Thyroid gland (tissue), 4 donors: ENCODE data around the gene SLC35A4. TPM values are rescaled to one million over a fixed set of nuclear protein-coding genes. Genes with fewer than 3 reads are reported as not detected.

Experiments used
- DNase-seq, 2 donors: peaks; one replicate each; pipeline ENCODE4 v3.0.0-alpha.2; 2019
- H3K27ac ChIP-seq, 3 donors: fragments of 200-600 bp; sonication (generic); 1 replicate in 2 of 3; 2 replicates in 1 of 3; pipeline ENCODE4 v1.5.1; 2016 to 2019; ENCODE audit warnings: mild to moderate bottlenecking in 1 of 3, moderate library complexity in 1 of 3
- H3K27me3 ChIP-seq: fragments of 200-600 bp; sonication (generic); one replicate; pipeline ENCODE4 v1.5.1; 2019
- H3K36me3 ChIP-seq, 2 donors: fragments of 200-600 bp; sonication (generic); one replicate each; pipeline ENCODE4 v1.5.1; 2016 to 2019
- H3K4me1 ChIP-seq, 2 donors: fragments of 200-600 bp; sonication (generic); one replicate each; pipeline ENCODE4 v1.5.1; 2017 to 2019
- H3K4me3 ChIP-seq, 3 donors: fragments of 200-600 bp; sonication (generic); replicated peaks in 1 of 3; 1 replicate in 2 of 3; 2 replicates in 1 of 3; pipeline ENCODE4 v1.5.1; 2016; ENCODE audit warnings: mild to moderate bottlenecking in 1 of 3
- H3K9me3 ChIP-seq: fragments of 200-600 bp; sonication (generic); one replicate; pipeline ENCODE4 v1.5.1; 2017
- POLR2A ChIP-seq, 2 donors: fragments of 450-650 bp; IDR thresholded peaks; one replicate each; pipeline ENCODE4 v1.6.1; 2017; ENCODE audit warnings: antibody characterized with exemption in 2 of 2, mild to moderate bottlenecking in 2 of 2, moderate library complexity in 1 of 2
- WGBS, 2 donors: methylation state at CpG; one replicate each; pipeline ENCODE4 v1.1.5; 2017; 5-methylcytosine and 5-hydroxymethylcytosine counted together
- intact Hi-C: fragments of 100-400 bp; cut with DNase I; formaldehyde crosslinking; loops from one replicate; pipeline ENCODE4 v1.15.1; 2023
- total RNA-seq, 4 donors: library from RNA; depleted of rRNA; stranded (reverse); fragments of >200 nt; gene quantifications; one replicate each; pipeline ENCODE4 v1.2.3, GENCODE V29; 2016
- TF ChIP-seq, protein P1 (sequence below), 6 experiments: fragments of 200-600 bp in 3 of 6; fragments of 450-650 bp in 3 of 6; sonication (generic) in 3 of 6; IDR thresholded peaks; one replicate each; pipeline ENCODE4 v1.5.1; 2016 to 2019; ENCODE audit warnings: antibody characterized with exemption in 6 of 6, mild to moderate bottlenecking in 2 of 6, inconsistent platforms in 1 of 6, moderate library complexity in 1 of 6

SLC35A4 gene
- total RNA-seq, 4 donors from 2014 or later: 64.2 to 114 (median 74.0) TPM

DNA sequence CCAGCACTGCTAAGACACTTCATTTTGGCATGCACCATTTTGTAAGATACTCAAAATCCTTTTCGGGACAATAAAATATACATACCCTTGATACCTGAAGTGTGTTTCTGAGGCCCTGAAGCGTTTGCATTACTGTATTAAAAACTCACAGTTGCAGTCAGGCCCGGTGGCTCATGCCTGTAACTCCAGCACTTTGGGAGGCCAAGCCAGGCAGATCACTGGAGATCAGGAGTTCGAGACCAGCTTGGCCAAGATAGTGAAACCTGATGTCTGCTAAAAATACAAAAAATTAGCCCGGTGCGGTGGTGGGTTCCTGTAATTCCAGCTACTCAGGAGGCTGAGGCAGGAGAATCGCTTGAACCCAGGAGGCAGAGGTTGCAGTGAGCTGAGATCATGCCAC is 19.6 kb upstream of the SLC35A4 start:
- 97 to 98% methylated on average over 7 of the region's 7 CpGs for WGBS, 2 donors
- Histone ChIP-seq H3K27me3 (no peaks in the 10 kb centered on the region), H3K4me3 (no peak overlapping the region), H3K27ac (no peak overlapping the region), H3K36me3 (peaks cover 12 to 21% of the 10 kb centered on the region in 2 donors), H3K4me1 (peaks cover 23 to 30% of the 10 kb centered on the region in 2 donors), H3K9me3 (no peaks in the 10 kb centered on the region)
- TF ChIP-seq POLR2A (IDR thresholded peaks at IDR 0.05): no peak
- TF ChIP-seq, protein P1, sequence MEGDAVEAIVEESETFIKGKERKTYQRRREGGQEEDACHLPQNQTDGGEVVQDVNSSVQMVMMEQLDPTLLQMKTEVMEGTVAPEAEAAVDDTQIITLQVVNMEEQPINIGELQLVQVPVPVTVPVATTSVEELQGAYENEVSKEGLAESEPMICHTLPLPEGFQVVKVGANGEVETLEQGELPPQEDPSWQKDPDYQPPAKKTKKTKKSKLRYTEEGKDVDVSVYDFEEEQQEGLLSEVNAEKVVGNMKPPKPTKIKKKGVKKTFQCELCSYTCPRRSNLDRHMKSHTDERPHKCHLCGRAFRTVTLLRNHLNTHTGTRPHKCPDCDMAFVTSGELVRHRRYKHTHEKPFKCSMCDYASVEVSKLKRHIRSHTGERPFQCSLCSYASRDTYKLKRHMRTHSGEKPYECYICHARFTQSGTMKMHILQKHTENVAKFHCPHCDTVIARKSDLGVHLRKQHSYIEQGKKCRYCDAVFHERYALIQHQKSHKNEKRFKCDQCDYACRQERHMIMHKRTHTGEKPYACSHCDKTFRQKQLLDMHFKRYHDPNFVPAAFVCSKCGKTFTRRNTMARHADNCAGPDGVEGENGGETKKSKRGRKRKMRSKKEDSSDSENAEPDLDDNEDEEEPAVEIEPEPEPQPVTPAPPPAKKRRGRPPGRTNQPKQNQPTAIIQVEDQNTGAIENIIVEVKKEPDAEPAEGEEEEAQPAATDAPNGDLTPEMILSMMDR (IDR thresholded peaks at IDR 0.05): no peak
- no peak for DNase-seq
- intact Hi-C loops: loop anchor here (5.0 kb wide), 1 partner anchor 102 kb away; the partner anchor contains the start of genes IK and NDUFA2

DNA sequence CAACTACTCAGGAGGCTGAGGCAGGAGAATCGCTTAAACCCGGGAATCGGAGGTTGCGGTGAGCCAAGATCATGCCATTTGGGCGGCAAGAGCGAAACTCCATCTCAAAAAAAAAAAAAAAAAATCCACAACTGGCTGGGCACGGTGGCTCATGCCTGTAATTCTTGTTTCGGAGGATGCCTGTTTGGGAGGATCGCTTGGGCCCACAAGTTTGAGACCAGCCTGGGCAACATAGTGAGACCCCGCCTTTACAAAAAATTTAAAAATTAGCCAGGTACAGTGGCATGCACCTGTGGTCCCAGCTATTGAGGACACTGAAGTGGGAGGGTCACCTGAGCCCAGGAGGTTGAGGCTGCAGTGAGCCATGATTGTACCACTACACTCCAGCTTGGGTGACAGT is 19.0 kb upstream of the SLC35A4 start:
- intact Hi-C loops: loop anchor here (5.0 kb wide), 1 partner anchor 102 kb away; the partner anchor contains the start of genes IK and NDUFA2
- WGBS, 2 donors: 94 to 98% methylated on average over 10 of the region's 10 CpGs

DNA sequence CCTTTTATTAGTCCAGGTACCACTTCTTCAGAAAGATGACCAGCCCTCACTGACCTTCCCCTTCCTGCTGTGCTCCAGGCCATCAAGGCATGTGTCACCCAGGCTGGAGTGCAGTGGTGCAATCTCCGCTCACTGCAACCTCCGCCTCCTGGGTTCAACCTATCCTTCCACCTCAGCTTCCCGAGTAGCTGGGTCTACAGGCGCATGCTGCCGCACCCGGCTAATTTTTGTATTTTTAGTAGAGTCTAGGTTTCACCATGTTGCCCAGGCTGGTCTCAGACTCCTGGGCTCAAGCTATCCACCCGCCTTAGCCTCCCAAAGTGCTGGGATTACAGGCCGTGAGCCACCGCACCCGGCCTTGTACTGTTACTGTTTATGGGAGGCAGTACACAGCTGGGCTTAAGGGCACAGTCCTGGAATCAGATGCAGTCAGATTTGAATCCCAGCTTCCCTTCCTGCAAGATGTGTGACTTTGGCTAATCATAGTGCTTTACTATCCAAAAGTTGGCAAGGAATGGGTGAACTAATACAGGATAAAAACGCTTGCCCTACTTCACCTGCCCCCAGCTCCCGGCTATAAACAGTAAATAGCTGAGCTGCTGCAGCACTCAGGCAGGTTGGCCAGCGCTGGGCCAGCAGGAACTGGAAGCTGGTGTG is 17.6 kb upstream of the SLC35A4 start:
- WGBS, 2 donors: 43 to 53% methylated on average over 13 of the region's 13 CpGs

More for the DNA sequence above, 19.0 kb upstream of the SLC35A4 start:
- DNase-seq: no peak
- no peaks in the 10 kb centered on the region for H3K27me3 ChIP-seq
- H3K4me1 ChIP-seq: peaks cover 23 to 30% of the 10 kb centered on the region in 2 donors
- H3K4me3 ChIP-seq: no peak overlapping the region
- no peak overlapping the region for H3K27ac ChIP-seq
- peaks cover 18 to 22% of the 10 kb centered on the region in 2 donors for H3K36me3 ChIP-seq
- no peak for TF ChIP-seq POLR2A (IDR thresholded peaks at IDR 0.05)
- TF ChIP-seq, protein P1 (IDR thresholded peaks at IDR 0.05): no peak
- no peaks in the 10 kb centered on the region for H3K9me3 ChIP-seq

DNA sequence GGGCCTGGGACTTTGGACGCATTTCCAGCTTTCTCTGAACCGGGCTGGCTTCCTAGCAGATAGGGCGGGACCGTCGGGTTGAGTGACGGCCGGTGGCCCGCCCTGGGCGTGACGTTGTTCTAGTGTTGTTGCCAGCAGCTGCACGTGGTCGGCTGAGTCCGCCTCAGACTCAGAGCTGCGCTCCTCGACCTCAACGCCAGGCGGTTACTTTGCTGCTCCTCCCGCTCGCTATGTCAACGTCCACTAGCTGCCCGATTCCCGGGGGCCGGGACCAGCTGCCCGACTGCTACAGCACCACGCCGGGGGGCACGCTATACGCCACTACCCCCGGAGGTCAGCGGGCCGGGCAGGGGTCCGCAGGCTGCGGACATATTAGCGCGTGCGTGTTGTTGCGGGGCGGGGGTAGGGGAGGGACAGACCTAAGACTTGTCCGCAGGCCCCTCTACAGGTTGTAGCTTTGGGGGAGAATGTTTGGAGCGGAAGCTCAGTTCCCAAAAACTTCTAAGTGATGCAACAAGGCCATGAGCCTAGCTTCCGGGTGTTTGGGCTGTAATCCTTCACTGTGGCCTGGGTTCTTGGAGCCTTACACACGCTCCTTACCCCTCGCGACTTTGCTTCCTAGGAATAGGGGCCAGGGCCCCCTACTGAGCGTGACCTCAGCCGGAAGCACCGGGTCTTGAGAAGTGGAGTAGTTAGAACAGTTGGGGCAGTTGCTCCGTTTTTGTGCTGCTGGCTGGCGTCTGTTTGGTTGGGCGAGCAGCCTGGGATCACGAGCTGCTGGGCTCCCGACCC is 16.9 kb upstream of the SLC35A4 start, which contains the start of gene EIF4EBP3:
Gene EIF4EBP3, plus strand, starts transcription at position 155 of the 792 bp plus-strand sequence. Its CDS starts 76 bp downstream, at position 231.
- TF ChIP-seq, protein P1 (IDR thresholded peaks at IDR 0.05): peak in 5 of 6 experiments; percentile 60 to 87 (median 73)
- peak; percentile 86 to 94 for TF ChIP-seq POLR2A (IDR thresholded peaks at IDR 0.05)
- 1 to 2% methylated on average over 19 to 46 of the region's 52 CpGs for WGBS, 2 donors
- peaks cover 23 to 30% of the 10 kb centered on the region in 2 donors for H3K4me1 ChIP-seq
- intact Hi-C loops: loop anchor here (5.0 kb wide), 1 partner anchor 100 kb away; the partner anchor contains the start of genes IK and NDUFA2
- H3K9me3 ChIP-seq: no peaks in the 10 kb centered on the region
- H3K4me3 ChIP-seq: peak within 1 kb of the TSS; percentile 0 to 55 (median 18)
- no peaks in the 10 kb centered on the region for H3K27me3 ChIP-seq
- H3K36me3 ChIP-seq: peaks cover 12 to 17% of the 10 kb centered on the region in 2 donors
- H3K27ac ChIP-seq: peak within 1 kb of the TSS; percentile 80 to 99 (median 92)
- peak; percentile 98 for DNase-seq

More for the DNA sequence above, 17.6 kb upstream of the SLC35A4 start:
- Histone ChIP-seq H3K4me1 (peaks cover 23 to 30% of the 10 kb centered on the region in 2 donors), H3K27me3 (no peaks in the 10 kb centered on the region), H3K36me3 (peaks cover 16 to 19% of the 10 kb centered on the region in 2 donors), H3K9me3 (no peaks in the 10 kb centered on the region), H3K4me3 (no peak overlapping the region), H3K27ac (peak overlapping the region; percentile 50 to 99 (median 80))
- no peak for TF ChIP-seq POLR2A (IDR thresholded peaks at IDR 0.05)
- TF ChIP-seq, protein P1 (IDR thresholded peaks at IDR 0.05): no peak
- DNase-seq: no peak
- intact Hi-C loops: loop anchor here (5.0 kb wide), 1 partner anchor 100 kb away; the partner anchor contains the start of genes IK and NDUFA2
